Measurements from ENCODE around the gene LNPEP.
"Not testable (repeated sequence)": the region's sequence is repeated elsewhere in the genome, so short reads cannot be mapped to it uniquely, and the experiment has no call there.

Gene LNPEP

DNA sequence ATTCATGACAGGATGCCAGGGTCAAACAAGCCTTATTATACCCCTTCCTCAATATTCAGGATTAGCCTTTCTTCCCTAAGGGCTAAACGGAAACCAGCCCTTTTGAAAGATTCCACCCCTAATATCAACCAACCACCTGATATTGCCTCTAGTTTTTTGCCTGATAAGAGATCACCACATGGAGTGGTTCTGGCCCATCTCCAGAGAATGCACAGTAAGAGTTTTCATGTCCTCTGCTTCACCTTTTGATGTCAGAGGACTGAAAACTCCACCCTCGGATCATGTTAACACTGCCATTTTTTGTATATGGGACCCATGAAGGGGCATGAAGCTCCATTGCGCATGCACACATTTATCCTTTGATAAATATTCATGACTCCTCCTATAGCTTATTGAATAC is 5.8 kb upstream of the LNPEP start:
- no peak for DNase-seq (ENCODE audit: low spot score)

DNA sequence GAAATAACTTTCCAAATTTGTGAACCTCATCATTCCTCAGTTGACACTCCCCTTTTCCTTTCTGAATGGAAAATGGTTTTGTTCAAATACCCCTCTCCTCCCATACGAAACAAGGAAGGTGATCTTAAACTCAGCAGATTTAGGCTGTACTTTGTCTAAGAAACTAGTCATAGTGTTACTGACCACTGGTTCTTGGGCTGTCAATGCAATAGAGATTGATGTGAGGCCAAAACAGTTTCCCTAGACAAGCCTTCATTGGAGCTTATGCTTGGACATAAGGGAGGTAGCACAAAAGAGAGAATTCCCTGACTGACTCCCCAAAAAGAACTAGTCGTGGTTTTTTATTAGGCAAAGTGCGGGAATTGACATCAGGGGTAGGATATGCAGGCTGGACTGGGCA is 5.3 kb upstream of the LNPEP start:
- DNase-seq (ENCODE audit: low spot score): no peak

DNA sequence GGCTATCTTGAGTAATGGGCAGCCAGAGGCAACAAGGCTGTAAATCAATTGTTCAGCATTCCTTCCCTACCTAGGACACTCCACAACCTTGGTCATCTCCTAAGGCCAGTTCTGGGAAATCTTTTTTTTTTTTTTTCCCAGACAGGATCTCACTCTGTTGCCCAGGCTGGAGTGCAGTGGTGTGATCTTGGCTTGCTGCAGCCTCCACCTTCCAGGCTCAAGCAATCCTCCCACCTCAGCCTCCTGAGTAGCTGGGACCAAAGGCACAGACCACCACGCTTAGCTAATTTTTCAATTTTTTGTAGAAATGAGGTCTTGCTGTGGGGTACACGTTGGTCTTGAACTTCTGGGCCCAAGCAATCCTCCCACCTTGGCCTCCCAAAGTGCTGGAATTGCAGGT is 4.8 kb upstream of the LNPEP start:
- DNase-seq (ENCODE audit: low spot score): not testable (repeated sequence)

DNA sequence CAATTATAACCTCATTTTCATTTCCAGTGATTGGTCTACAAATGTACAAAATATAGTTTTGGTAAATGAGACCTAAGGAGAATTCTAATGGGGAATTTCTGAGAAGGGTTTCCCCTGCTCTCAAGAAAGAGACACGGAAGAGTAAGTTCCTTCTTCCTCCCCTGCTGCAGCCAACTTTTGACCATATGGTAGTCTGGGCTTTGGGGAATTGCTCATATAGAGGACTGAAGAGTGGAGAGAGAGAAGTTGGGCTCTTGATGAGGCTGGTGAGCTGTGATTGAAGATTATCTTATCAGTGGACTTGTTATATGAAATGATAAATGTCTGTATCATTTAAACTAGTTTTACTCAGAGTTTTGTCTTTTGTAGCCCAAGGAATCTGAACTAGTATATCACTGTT is 4.3 kb upstream of the LNPEP start:
- DNase-seq (ENCODE audit: low spot score): no peak

DNA sequence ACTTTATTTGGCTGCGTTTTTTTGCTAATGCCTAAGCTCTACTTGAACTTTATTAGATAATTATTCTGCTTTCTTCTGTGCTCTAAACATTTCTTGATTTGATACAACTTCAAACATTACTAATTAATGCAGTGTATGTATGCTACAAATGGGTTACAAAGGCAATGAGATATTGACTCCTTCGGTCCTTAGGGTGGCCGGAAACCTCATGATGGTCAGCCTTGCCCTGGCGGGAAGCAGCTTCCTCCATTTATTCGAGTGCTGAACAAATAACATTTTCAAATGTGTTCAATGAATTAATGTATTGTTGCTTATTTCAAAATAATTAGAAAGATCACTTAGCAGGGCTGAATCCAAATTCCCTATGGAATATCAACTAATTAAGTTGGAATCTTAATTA is 3.9 kb upstream of the LNPEP start:
- DNase-seq (ENCODE audit: low spot score): no peak

DNA sequence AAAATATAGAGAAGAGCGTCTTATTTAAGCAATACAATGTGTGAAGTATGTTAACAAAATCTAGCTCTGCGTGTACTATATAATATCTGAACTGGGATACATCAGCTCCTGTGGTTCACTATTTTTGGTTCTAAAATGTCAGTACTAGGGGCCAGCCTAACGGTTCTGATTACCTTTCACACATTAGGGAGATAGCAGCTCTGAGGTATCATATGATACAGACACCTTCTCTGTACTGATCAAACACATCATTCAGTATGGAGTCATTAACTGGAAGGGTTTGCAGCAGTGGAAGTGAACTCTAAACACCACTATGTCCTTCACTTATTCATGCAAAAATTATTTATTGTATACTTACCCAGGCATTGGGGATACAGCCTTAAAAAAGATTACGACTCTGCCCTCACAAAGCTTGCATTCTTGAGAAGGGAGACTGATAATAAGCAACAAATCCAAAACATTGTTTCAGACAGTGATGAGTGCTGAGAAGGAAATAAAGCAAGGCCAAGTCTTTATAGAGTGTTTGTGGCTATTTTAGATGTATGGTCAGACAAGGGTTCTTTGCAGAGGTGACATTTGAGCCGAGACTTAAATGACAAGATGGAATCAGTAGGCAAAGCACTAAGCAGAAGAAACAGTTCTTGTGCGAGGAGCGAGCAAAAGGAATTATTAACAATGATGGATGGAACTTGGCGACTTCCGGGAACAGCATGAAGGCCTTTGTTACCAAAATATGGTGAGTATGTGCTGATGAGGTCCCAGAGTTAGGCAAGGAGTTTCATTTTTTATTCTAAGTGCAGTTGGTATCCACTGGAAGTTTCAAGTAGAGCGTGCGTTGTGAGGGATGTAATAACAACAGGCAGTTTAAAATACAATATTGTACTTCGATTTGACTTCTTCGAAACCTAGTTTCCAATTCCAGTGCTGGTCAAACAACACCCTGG is 1.8 kb upstream of the LNPEP start:
- DNase-seq (ENCODE audit: low spot score): no peak

DNA sequence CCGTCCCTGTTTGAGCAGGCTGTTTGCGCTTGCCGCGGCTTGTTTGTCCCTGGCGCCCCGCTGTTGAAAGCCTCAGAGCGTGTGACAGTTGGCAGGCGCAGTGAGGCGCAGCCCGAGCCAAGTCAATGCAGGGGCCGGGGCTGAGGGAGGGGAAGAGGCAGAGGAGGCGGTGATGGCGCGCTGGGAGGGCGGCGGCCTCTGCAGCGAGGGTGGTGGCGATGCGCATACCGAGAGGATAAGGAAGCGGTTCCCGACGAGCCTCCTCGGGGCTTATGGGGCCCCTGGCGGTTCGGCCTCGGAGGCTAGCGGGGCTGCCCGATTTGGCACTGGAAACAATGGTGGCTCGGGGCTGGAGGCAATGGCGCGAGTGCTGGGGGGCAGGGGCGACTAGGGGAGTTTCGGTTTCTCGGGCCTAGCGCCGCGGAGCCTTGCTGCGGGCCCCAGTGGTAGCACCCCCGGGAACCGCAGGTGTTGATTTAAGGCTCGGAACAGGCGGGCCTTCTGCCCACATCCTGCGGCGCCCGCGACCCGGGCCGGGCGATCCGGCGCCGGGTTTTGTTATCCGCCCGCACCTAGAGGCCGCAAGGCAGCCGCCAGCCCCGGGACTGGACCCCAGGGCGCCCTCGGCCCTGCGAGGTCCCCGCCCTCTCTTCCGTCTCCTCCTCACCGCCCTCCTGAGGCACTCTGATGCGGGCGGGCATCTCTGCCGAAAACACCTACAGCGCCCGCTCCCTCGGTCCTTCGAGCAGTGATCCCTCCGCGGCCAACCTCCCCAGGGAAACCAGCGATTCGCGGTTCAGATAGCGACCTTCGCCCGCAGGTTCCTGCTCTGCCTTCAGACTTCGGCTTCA is 947 bp upstream of the LNPEP start:
- peak; percentile 86 for DNase-seq (ENCODE audit: low spot score)

DNA sequence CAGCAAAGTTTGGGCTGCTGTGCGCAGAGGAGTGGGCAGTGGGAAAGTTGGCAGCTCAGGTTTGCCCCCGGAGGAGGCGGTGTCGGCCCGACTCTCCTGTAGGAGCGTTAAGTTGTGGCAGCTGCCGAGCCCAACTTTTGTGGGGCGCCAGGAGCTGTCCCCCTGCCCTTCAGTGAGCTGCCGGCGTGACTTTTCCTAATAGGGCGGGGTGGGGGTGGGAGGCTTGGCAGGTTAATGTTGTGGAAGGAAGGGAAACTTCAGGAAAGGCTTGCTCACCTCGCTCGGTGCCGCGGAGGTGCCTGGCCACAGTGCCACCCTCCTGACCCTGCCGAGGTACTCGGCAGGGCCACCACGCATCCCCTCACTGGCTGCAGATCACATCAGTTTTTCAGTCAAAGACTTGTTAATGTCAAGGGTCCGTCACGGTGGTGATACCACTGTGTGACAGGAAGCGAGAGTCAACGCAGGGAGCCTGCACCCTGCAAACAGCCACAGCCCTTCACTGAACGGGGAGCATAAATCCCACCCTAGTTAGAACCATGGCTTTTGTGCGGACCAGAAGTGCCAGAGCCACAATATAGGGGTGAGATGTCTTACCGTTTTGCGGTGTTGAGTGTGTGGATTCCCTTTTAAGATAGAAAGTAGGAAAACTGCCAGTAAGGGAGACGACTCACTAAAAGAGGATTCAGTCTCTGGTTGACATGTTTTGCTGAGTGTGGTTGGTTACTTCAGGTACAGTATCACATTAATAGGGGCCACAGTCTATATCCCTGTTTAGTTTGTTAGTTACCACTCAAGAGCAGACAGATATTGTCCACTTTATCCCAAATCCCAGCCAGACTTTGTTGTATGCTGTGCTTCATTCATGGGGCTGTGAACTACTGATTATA is 796 bp downstream of the LNPEP start:
- peak; percentile 41 for DNase-seq (ENCODE audit: low spot score)

DNA sequence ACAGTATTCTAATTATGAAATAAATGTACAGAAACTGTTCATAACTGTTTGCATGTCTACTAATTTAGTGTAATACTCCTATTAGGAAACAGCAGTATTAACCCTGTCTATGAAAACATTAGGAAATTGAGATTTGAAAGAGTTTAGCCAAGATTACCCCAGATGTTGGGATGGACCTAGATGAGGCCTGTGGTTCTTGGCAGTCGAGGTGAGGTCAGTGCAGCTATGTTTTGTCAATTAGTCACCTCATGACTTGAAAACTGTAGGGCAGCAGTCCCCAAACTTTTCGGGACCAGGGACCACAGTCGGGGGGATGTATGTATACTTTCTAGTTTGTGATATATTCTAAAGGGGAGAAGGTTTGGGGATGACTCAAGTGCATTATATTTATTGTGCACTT is 4.7 kb downstream of the LNPEP start:
- no peak for DNase-seq (ENCODE audit: low spot score)

DNA sequence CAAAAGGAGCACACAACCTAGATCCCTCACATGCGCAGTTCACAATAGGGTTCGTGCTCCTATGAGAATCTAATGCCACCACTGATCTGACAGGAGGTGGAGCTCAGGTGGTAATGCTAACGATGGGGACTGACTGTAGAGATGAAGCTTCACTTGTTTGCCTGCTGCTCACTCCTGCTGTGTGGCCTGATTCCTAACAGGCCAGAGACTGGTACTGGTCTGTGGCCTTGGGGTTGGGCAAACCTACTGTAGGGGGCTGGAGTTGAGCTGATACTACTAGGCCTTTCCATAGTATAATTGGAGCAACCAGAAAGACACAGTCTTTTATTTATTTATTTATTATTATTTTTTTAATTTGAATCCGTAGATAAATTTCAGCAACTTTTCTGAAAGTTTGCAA is 5.3 kb downstream of the LNPEP start:
- DNase-seq (ENCODE audit: low spot score): no peak

DNA sequence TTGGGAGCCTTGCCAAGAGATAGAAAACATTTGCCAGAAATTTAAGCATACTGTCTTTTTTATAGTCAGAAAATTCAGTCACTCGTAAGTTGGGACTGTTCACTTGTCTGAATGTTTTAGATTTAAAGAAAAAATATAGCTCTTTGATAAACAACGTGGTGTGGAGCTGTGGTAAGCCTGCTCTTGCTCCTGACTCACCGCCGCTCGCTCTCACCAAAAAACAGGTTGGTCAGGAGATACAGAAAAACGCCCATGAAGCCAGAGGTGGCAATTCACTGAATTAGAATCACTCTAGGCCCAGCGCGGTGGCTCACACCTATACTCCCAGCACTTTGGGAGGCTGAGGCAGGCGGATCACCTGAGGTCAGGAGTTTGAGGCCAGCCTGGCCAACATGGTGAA is 6.2 kb downstream of the LNPEP start:
- DNase-seq (ENCODE audit: low spot score): no peak

DNA sequence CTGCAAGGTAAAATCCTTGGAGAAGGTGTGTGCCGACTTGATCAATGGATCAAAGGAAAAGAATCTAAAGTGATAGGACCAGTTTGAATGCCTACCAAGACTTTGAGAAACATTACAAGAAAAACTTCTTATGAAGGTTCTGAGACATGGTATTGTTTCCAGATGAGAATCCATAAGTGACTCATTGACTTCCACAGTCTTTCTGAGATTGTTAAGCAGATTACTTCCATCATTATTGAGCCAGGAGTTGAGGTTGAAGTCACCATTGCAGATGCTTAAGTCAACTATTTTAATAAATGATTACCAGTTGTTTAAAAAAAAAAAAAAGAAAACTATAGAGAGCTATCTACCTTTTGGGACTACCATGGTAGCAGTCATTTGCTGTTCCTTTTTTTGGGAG is 7.0 kb downstream of the LNPEP start:
- DNase-seq (ENCODE audit: low spot score): no peak

DNA sequence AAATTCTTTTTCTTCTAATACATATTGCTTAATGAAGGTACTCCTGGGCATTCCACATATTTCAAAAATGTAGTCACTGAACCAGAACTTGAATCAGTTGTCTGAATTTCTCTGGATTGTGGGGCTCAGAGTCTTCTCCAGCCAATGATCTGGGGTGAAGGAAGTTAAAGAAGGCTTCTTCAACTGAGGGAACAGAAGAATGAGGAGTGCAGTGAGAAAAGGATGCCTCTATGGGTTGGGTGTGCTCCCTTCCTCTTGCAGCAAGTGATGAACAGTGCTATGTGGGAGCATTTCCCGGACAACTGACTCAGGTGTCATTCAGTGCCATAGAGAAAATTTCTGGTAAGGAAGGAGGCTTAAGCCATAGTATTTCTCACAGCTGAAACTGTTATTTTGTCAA is 7.9 kb downstream of the LNPEP start:
- no peak for DNase-seq (ENCODE audit: low spot score)

DNA sequence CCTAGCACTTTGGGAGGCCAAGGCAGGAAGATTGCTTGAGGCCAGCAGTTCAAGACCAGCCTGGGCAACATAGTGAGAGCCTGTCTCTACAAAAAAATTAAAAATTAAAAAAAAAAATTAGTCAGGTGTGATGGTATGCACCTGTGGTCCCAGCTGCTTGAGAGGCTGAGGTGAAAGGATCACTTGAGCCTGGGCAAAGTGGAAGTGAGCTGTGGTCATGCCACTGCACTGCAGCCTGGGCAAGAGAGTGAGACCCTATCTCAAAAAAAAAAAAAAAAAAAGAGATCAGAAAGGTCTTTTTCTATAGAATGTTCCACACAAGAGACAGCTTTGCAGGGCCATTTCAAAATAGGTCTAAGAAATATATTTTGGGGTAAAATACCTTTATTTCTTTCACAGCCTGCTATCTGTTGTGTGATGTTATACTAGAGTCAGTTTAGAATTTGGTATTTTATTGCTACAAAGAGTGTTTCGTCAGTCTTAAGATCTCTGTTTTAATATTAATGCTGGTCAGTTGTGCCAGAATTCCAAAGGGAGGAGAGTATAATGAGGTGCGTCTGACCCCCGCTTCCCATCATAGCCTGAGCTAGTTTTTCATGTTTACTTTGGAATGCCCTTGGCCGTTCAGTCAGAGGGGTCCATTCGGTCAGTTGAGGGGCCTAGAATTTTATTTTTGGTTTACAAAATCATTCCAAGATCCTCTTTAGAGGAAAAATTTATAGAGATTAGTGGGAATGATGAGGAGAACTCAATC is 9.4 kb downstream of the LNPEP start:
- no peak for DNase-seq (ENCODE audit: low spot score)

DNA sequence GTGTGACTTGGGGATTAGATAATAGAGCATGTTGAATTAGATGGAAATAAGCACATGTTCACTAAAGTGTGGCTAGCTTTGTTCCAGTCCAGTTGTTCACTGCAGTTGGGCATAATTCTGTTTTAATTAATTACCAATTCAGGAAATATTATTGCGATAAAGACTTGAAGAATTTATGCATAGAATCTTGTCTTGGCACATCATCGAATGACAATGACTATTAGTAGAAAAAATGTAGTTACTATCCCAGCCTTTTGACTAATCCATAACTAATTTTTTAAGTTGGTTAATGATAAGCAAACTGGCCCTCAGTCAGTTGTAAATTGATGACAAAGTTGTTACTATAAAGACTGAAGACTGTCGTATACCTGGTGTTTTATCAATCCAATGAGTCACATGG is 10.5 kb downstream of the LNPEP start:
- DNase-seq (ENCODE audit: low spot score): no peak

DNA sequence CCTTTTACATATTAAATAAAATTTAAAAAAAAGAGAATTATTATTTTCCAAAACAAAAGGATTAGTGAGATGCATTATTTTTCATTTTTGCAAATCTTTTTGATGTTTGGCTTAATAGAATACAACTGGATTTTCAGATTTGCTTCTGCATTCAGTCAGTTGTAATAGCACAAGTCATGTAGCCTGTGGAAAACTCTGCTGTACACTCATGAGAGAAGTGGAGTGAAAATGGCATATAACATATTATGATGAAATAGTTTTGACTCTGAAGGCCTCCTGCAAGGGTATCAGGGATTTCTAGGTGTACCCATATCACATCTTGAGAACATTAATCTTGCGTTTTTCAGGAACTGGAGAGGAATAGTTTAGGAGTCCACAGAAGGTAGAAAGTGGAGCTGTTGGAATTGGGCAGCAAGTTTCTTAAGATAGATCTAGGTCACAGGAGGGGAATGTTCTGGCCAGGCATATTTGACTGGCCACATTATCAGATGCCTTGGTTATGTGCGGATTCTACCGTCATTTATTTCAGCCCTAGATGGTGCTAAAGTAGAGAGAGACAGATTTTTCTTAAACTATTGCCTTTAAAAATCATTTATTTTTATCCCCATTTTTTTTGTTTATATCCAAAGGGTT is 16.4 kb downstream of the LNPEP start:
- DNase-seq (ENCODE audit: low spot score): no peak

DNA sequence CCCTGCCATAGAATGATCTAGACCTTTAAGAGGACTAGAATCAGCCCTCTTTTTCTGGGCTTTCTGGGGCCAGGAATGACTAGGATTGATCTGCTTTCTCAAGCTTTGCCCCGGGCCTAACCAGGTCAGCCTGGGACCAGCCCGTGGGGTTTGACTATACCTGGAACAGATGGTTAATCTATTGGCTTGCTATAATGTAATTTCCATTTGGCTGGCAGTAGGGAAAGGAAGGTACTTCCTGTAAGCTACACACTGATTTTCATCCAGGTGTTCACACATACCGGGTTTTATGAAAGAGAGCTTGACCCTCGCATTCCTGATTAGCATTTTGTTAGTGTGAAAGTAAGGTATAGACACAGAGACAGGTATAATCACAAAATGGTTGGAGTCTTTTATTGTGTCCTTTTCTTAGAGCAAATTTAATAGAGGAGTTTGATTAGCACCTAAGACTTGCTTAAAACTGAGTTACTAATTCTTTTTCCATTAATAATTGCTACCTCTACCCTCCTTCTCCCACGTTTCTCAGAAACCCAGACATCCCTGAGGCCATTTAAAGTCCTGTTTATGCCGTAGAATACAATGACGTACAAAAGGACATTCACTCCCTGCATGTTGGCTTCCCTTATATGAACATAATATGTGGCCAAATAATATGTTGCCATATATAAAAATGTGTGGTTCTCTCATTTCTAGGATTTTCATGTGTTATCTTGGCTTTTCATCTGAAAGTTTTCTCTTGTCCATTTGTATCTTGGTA is 17.3 kb downstream of the LNPEP start:
- DNase-seq (ENCODE audit: low spot score): no peak

DNA sequence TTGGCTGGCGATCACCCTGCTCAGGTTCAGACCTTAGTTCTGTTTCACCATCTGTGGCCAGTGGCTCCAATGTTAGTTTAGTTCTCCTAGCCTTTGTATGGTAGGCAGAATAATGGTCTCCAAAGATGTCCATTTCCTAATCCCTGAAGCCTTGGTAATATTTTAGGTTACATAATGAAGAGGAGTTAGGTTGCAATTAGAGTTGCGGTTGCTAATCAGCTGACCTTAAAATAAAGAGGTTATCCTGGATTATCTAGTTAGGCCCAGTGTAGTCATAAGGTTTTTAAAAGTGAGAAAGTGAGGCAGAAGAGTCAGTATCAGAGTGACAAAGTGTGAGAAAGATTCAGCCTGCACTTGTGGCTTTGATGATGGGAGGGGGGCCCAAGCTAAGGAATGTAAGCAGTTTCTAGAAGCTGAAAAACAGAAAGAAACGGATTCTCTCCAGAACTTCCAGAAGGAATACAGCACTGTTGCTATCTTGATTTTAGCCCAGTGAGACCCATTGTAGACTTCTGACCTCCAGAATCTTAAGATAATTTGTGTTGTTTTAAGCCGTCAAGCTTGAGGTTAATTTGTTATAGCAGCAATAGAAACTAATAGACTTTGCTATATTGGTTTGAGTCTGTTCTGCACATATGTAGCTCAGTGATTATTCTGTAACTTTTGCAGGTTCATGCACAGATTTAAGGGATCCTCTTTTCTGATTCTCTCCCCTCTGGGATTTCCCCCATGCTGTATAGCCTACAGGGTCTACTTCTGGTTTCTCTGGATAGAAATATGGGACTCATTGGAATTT is 21.6 kb downstream of the LNPEP start:
- DNase-seq (ENCODE audit: low spot score): no peak

DNA sequence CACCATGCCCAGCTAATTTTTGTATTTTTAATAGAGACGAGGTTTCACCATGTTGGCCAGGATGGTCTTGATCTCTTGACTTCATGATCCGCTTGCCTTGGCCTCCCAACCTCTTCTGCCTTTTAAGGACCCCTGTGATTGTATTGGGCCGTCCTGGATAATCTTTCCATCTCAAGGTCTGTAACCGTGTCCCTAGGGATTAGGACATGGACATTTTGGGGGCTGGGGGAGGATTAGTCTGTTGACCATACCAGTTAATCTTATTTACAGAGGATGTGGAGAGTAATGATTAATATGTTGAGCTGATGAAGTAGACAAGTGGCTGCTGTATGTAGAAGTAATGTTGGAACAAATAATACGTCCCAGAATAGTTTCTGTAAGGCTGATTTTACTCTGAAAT is 23.1 kb downstream of the LNPEP start:
- no peak for DNase-seq (ENCODE audit: low spot score)
